AG09309 (cell line): Measurements from ENCODE around the gene CDC5L.

ENCODE experiments used
- DNase-seq: peaks from one replicate; pipeline ENCODE4 v3.0.0-alpha.2; 2010; ENCODE audit warnings: low read depth
- H3K4me3 ChIP-seq: 2 replicates; pipeline ENCODE4 v1.5.1; 2011; ENCODE audit warnings: mild to moderate bottlenecking, low read depth, low read length, moderate library complexity; ENCODE audit not compliant: control insufficient read depth
- CTCF ChIP-seq: IDR thresholded peaks from 2 replicates; pipeline ENCODE4 v1.5.1; 2011; ENCODE audit warnings: mild to moderate bottlenecking, low read depth, low read length, inconsistent platforms; ENCODE audit not compliant: insufficient read depth, control insufficient read depth; ENCODE audit errors: missing control alignments

CDC5L gene

GRCh38 chr6:44475779-44476434 is 88.4 kb downstream of the CDC5L start:
- no peak for DNase-seq
- peak; percentile 99 for TF ChIP-seq CTCF

DNA sequence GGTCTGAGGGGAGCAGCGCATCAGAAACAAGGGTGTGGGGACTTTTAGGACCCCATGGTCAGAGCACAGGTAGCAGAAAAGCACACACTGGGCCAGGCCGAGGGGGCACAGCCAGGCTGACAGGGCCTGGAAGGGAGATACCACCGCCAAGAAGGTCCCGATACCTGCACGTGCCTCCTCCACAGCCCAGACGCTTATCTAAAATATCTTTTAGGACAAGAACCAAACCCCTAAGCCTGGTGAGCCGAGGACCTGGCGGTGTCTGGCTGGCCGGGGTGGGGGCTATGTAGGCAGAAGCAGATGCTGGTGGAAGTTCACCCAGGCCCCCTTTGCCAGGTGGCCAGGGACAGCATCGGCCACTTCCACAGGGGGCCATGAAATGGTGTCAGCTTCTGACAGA is 89.3 kb downstream of the CDC5L start:
- DNase-seq = no peak
- TF ChIP-seq CTCF = no peak
- no peak overlapping the region for H3K4me3 ChIP-seq

More at GRCh38 chr6:44475779-44476434, 88.4 kb downstream of the CDC5L start:
- H3K4me3 ChIP-seq = no peak overlapping the region

DNA sequence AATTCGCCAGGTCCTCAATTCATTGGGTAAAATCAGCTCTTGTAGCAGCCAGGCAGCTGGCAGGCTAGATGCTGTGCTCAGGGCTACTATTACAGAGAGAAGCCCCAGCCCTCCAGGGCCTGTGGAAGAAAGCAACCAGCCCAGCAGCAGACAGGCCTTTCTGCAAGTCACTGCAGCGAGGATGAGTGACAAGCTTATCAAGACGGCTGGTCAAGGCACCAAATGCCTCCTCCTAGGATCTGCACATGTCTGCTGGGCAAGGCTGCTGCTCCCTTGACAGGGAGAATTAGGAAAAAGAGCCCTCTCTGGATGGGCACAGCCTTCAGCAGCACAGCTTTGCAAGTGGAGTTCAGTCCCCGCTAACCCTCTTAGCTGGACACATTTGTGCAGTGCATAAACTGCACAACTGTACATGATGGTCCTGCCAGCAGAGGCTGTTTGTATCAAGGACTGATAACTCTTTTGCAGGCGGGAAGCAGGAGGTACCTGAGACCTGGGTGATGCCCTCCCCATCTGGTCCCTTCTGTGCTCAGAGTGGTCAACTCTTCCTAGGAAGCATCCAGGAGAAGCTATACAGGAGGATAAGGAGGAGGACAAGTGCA is 89.9 kb downstream of the CDC5L start:
- no peak for TF ChIP-seq CTCF
- DNase-seq = no peak
- no peak overlapping the region for H3K4me3 ChIP-seq

- H3K4me3 ChIP-seq = no peak overlapping the region
- DNase-seq = no peak
- TF ChIP-seq CTCF = no peak
Observed at GRCh38 chr6:44478158-44478557, 90.7 kb downstream of the CDC5L start.

- no peak for DNase-seq
- H3K4me3 ChIP-seq = no peak overlapping the region
- no peak for TF ChIP-seq CTCF
Observed at GRCh38 chr6:44478591-44479254, 91.2 kb downstream of the CDC5L start.

DNA sequence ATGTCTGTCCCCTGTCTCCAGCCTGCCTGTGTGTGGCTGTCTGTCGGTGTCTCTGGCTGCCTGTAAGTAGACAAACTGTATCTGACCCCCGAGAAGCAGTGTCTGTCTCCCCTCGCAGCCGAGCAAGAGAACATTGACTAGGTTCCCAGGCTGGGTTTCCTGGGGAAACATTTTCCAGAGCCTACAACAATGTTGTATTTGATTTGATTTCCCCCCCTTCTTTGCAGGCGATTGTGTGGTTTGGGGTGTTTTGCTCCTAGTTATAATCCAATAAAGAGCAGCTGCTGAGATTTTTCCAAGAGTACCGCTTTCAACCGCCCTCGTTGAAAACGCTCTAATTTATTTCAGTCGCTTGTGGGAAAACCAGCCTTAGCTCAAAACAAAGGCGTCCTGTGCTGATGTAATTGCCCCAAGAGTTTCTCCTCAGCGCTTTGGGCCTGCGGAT is 92.6 kb downstream of the CDC5L start:
- no peak for DNase-seq
- no peak for TF ChIP-seq CTCF
- no peak overlapping the region for H3K4me3 ChIP-seq
